HepG2 (cell line): ENCODE measurements around the gene DCAKD. TPM values are rescaled to one million over a fixed set of nuclear protein-coding genes. Genes with fewer than 3 reads are reported as not detected.
A peak's percentile ranks its signal among the peaks of the same experiment; 100 is the strongest.

Source experiments
- ARNT ChIP-seq: fragments of 450-650 bp; IDR thresholded peaks from 2 replicates; pipeline ENCODE4 v1.6.1; 2017
- ATF7-NPFF ChIP-seq: sonication (generic); formaldehyde crosslinking; IDR thresholded peaks from 2 replicates; pipeline ENCODE4 v1.8.1; 2023; ENCODE audit warnings: mild to moderate bottlenecking, low read depth, missing genetic modification reagents, moderate library complexity
- CTCF ChIP-seq: sonication (generic); formaldehyde crosslinking; IDR thresholded peaks from 2 replicates; pipeline ENCODE4 v1.5.0; 2020; ENCODE audit warnings: mild to moderate bottlenecking, missing genetic modification reagents, moderate library complexity
- FOXA3 ChIP-seq: IDR thresholded peaks from 2 replicates; pipeline ENCODE4 v1.6.1; 2016; ENCODE audit warnings: missing genetic modification reagents, missing compliant biosample characterization
- FOXM1 ChIP-seq: sonication (generic); formaldehyde crosslinking; IDR thresholded peaks from 2 replicates; pipeline ENCODE4 v1.5.0; 2020; ENCODE audit warnings: missing genetic modification reagents
- GMEB1 ChIP-seq: sonication (generic); formaldehyde crosslinking; IDR thresholded peaks from 2 replicates; pipeline ENCODE4 v1.5.1; 2020; ENCODE audit warnings: missing genetic modification reagents, mild to moderate bottlenecking, borderline replicate concordance
- GTF3A ChIP-seq: sonication (generic); formaldehyde crosslinking; conservative IDR thresholded peaks from 2 replicates; pipeline ENCODE4 v1.4.0; 2020; ENCODE audit warnings: mild to moderate bottlenecking, missing genetic modification reagents
- IRF9 ChIP-seq: sonication (generic); formaldehyde crosslinking; IDR thresholded peaks from 2 replicates; pipeline ENCODE4 v1.8.0; 2022; ENCODE audit warnings: missing genetic modification reagents, mild to moderate bottlenecking, borderline replicate concordance
- ISX ChIP-seq: sonication (generic); formaldehyde crosslinking; conservative IDR thresholded peaks from 2 replicates; pipeline ENCODE4 v1.5.0; 2020; ENCODE audit warnings: missing genetic modification reagents
- LCORL ChIP-seq, 2 experiments: fragments of 450-650 bp in 1 of 2; sonication (generic) in 1 of 2; formaldehyde crosslinking in 1 of 2; IDR thresholded peaks; 2 replicates each; pipeline versions ENCODE4 v1.5.0 to v1.6.1; 2017 to 2020; ENCODE audit warnings: antibody characterized with exemption in 1 of 2, missing genetic modification reagents in 1 of 2
- MZF1 ChIP-seq: sonication (generic); formaldehyde crosslinking; IDR thresholded peaks from 2 replicates; pipeline ENCODE4 v1.8.1; 2023; ENCODE audit warnings: mild to moderate bottlenecking, missing genetic modification reagents, borderline replicate concordance
- U2AF1 ChIP-seq: fragments of 200-400 bp; formaldehyde crosslinking; optimal IDR thresholded peaks from 2 replicates; pipeline ENCODE3; 2017; ENCODE audit warnings: mild to moderate bottlenecking, low read depth, low read length
- ZFP36L1 ChIP-seq: sonication (generic); formaldehyde crosslinking; IDR thresholded peaks from 2 replicates; pipeline ENCODE4 v1.8.0; 2022; ENCODE audit warnings: mild to moderate bottlenecking, missing genetic modification reagents, moderate library complexity
- ZKSCAN1 ChIP-seq: fragments of 150-350 bp; IDR thresholded peaks from 2 replicates; pipeline ENCODE4 v1.6.1; 2014; ENCODE audit warnings: low read length
- ZNF232 ChIP-seq: sonication (generic); formaldehyde crosslinking; IDR thresholded peaks from 2 replicates; pipeline ENCODE4 v1.4.0; 2020; ENCODE audit warnings: missing genetic modification reagents, borderline replicate concordance
- ZNF280B ChIP-seq: sonication (generic); formaldehyde crosslinking; IDR thresholded peaks from 2 replicates; pipeline ENCODE4 v1.5.0; 2020; ENCODE audit warnings: missing genetic modification reagents, mild to moderate bottlenecking, borderline replicate concordance
- ZNF33A ChIP-seq: sonication (generic); formaldehyde crosslinking; IDR thresholded peaks from 2 replicates; pipeline ENCODE4 v1.5.1; 2020; ENCODE audit warnings: missing genetic modification reagents, mild to moderate bottlenecking, moderate library complexity, borderline replicate concordance
- ZNF367 ChIP-seq: sonication (generic); formaldehyde crosslinking; IDR thresholded peaks from 2 replicates; pipeline ENCODE4 v1.4.0; 2020; ENCODE audit warnings: missing genetic modification reagents, borderline replicate concordance
- ZNF550 ChIP-seq: sonication (generic); formaldehyde crosslinking; IDR thresholded peaks from 2 replicates; pipeline ENCODE4 v1.4.0; 2020; ENCODE audit warnings: mild to moderate bottlenecking, missing genetic modification reagents, borderline replicate concordance
- ZNF775 ChIP-seq: sonication (generic); formaldehyde crosslinking; IDR thresholded peaks from 2 replicates; pipeline ENCODE4 v1.4.0; 2020; ENCODE audit warnings: missing genetic modification reagents, mild to moderate bottlenecking, moderate library complexity, borderline replicate concordance
- ZZZ3 ChIP-seq: sonication (generic); formaldehyde crosslinking; IDR thresholded peaks from 2 replicates; pipeline ENCODE4 v1.4.0; 2020; ENCODE audit warnings: missing genetic modification reagents, mild to moderate bottlenecking, borderline replicate concordance
- polyA plus RNA-seq, 8 experiments: library from polyadenylated mRNA; depleted of rRNA in 3 of 8; stranded (reverse) in 7 of 8; unstranded in 1 of 8; fragments of >200 nt; fragmentation: Illumina TruSeq in 4 of 8; extraction: Trizol in 4 of 8; gene quantifications; 2 replicates each; pipeline versions ENCODE4 v1.2.1 to v1.2.3, GENCODE V29; 2011 to 2016; ENCODE audit warnings: low read depth in 4 of 8, missing spikeins in 1 of 8, mixed read lengths in 1 of 8; ENCODE audit not compliant: insufficient read depth in 1 of 8
- total RNA-seq, 5 experiments: library from RNA; depleted of rRNA; stranded (reverse); fragments of >200 nt; fragmentation: Illumina TruSeq; extraction: Trizol; gene quantifications; 2 replicates each; pipeline ENCODE4 v1.2.3, GENCODE V29; 2016; ENCODE audit warnings: low read depth in 1 of 5

DCAKD gene
- total and polyA plus RNA-seq, 2 of the 13 experiments (the other 11 are each of a cell fraction or from before 2014, with no cell fraction given) = 25.9 to 29.2 TPM

- no peak for TF ChIP-seq GMEB1
- no peak for TF ChIP-seq FOXA3 (CRISPR knock-in tag)
- peak; percentile 69 for TF ChIP-seq CTCF (CRISPR knock-in tag)
- no peak for TF ChIP-seq ZNF232
- TF ChIP-seq ARNT = no peak
- no peak for TF ChIP-seq ZFP36L1 (CRISPR knock-in tag)
- no peak for TF ChIP-seq ZNF33A (CRISPR knock-in tag)
- no peak for TF ChIP-seq ATF7-NPFF (CRISPR knock-in tag)
- no peak for TF ChIP-seq U2AF1
- TF ChIP-seq ZZZ3 = no peak
- no peak for TF ChIP-seq ZNF775 (CRISPR knock-in tag)
- no peak for TF ChIP-seq LCORL (IDR thresholded peaks at IDR 0.05)
- 0 out of 2 replicates have a peak, but pooled peaks have one; percentile 53 for TF ChIP-seq LCORL (CRISPR knock-in tag; IDR thresholded peaks at IDR 0.05)
- TF ChIP-seq ZNF367 (CRISPR knock-in tag) = no peak
- TF ChIP-seq MZF1 (CRISPR knock-in tag) = no peak
- no peak for TF ChIP-seq IRF9
- no peak for TF ChIP-seq FOXM1 (CRISPR knock-in tag)
- TF ChIP-seq ISX (CRISPR knock-in tag) = no peak
- TF ChIP-seq GTF3A (CRISPR knock-in tag) = no peak
- TF ChIP-seq ZKSCAN1 = no peak
- TF ChIP-seq ZNF550 (CRISPR knock-in tag) = no peak
- TF ChIP-seq ZNF280B (CRISPR knock-in tag) = no peak
Observed at GRCh38 chr17:45016823-45017222, 34.6 kb downstream of the DCAKD start (continued).
